ENCODE results near the gene KRTCAP2. TPM values are rescaled to one million over a fixed set of nuclear protein-coding genes. Genes with fewer than 3 reads are reported as not detected.

Gene KRTCAP2
- total RNA-seq, 2 experiments from 2014 or later: 129 to 137 TPM

DNA sequence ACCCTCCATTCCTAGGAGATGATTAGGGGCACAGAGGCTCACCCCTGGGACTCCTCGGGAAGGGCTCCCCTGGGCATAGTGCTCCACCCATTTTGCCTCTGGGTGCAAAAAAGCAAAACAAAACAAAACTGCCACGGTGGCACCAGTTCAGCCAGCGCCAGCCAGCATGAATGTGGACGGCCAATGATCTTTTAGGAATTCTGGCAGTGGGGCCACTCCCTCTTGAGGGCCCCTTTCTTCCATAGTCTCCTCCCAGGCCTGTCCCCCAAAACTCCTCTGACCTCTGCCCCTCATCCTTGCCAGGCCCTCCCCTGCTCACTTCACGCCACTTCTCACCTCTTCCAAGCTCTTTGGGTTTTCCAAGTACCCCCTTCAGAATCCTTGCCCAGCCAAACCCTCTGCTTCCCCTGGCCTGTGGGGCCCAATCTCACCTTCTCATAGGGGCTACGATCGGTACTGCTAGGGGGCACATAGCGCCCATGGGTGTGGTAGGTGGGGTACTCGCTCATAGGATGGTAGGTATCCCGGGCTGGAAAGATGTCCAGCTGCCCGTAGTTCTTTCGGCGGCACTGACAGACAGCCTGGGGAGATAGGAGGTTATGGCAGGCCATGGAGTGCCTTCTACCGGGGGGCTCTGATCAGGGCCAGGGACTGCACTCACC is 13.8 kb upstream of the KRTCAP2 start:
- Mint-ChIP-seq H3K27ac (no peak overlapping the region), H3K27me3 (ENCODE audit: low read depth) (no peaks in the 10 kb centered on the region), H3K4me3 (no peak overlapping the region), H3K36me3 (ENCODE audit: low read depth) (peaks cover 7% of the 10 kb centered on the region), H3K9me3 (no peaks in the 10 kb centered on the region), H3K4me1 (ENCODE audit: low read depth) (peaks cover 3% of the 10 kb centered on the region)
- CTCF ChIA-PET: no interaction called here
- DNase-seq: no peak
- intact Hi-C loops (cut with micrococcal nuclease): no loop called here

DNA sequence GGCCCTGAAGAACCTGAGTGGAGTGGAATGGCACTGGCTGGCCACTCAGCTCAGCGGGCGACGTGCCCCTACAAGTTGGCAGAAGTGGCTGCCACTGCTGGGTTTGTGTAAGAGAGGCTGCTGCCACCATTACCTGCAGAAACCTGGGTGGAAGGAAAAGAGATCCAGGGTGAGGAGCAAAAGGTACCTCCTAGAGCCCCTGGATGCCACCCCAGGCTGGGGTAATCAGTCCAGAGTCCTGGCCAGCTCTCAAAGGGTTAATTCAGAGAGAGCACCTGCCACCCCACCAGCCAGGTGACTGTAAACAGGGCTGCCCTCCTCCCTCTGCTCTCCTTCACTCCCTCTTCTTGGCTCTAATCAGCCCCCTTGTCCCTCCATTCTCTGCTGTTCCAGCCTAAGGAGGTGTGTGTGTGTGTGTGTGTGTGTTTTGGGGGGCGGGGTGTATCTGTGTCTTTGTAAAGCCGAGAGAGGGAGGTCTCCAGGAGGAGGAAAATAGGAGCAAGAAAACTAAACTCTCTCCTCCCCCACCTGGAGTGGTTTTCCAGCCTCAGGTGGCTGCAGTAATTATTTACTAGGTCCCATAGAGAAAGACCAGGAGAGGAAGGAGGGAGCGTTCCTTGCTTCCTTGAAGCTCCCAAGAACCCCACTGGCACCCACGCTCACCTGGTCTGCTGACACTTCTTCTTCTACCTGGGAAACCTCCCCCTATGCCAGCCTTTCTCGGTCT is 13.1 kb upstream of the KRTCAP2 start:
- CTCF ChIA-PET: interaction anchor here (0.6 to 2.5 kb wide), 3 partner anchors 8 to 21 kb away, joined by 3 to 11 read pairs (median 8); partner anchors contain the start of genes THBS3 and TRIM46
- H3K9me3 Mint-ChIP-seq: no peaks in the 10 kb centered on the region
- peaks cover 3% of the 10 kb centered on the region for H3K4me1 Mint-ChIP-seq (ENCODE audit: low read depth)
- H3K27me3 Mint-ChIP-seq (ENCODE audit: low read depth): no peaks in the 10 kb centered on the region
- no peak overlapping the region for H3K4me3 Mint-ChIP-seq
- peaks cover 7% of the 10 kb centered on the region for H3K36me3 Mint-ChIP-seq (ENCODE audit: low read depth)
- intact Hi-C loops (cut with micrococcal nuclease): no loop called here
- no peak for DNase-seq
- H3K27ac Mint-ChIP-seq: no peak overlapping the region

DNA sequence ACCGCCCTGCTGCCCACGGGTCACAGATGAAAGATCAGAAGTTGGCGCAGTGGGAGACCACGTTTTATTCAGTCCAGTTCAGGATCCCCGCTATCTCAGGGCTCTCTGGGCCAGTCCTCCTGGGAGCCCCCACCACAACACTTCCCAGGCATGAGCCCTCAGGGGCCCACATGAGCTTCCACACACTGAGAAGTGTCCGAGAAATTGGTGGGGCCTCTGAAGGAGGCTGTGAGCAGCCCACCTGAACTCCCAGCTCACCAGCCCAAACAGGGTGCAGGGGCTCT is 12.6 kb upstream of the KRTCAP2 start:
- Mint-ChIP-seq H3K4me3 (no peak overlapping the region), H3K9me3 (no peaks in the 10 kb centered on the region), H3K27me3 (ENCODE audit: low read depth) (no peaks in the 10 kb centered on the region), H3K36me3 (ENCODE audit: low read depth) (peaks cover 7% of the 10 kb centered on the region), H3K4me1 (ENCODE audit: low read depth) (peaks cover 3% of the 10 kb centered on the region), H3K27ac (no peak overlapping the region)
- CTCF ChIA-PET: interaction anchor here (0.6 to 2.5 kb wide), 3 partner anchors 8 to 22 kb away, joined by 3 to 11 read pairs (median 8); partner anchors contain the start of genes THBS3 and TRIM46
- intact Hi-C loops (cut with micrococcal nuclease): no loop called here
- DNase-seq: no peak

DNA sequence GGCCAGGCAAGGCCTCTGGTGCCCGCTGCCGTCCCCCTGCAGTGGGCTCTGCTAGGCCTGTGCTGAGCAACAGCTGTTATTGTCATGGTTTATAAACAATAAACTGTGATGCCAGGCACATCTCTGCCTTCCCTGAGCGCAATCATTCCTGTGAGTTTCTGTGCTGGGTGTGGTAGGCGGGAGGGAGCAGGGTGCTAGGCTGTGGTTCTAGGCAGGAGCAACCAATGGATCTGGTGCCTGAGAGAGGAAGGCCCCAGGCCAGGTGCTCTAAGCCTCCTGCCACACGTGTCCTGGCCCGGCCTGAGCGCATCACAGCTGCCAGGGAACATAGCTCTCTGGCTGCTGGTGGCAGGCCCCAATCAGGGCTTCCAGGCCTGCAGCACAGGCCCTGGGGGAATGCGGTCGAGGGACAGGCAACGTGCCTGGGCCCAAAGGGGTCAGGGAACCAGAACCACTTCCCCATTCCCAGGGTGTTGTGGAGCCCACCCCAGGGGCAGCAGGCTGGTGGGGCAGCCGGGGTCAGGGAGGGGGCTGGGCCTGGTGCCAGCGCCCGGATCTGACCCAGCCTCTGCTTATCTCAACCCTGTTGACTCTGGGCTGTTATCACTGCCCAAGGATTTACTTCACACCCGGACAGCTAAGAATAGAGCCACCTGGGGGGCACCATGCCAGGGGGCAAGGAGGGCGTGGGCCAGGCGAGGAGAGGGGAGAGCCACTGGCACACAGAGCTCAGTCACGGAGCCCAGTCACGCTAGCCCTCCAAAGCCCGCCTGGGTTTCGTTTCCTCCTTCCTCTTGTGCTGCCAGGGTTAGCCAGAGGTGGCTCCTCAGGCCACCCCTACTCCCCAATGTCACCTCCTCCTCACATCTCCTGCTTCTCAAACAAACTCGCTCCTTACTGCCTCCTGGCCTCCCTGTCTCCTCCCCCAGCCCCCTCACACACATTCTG is 12.0 kb upstream of the KRTCAP2 start:
- intact Hi-C loops (cut with micrococcal nuclease): no loop called here
- peaks cover 7% of the 10 kb centered on the region for H3K36me3 Mint-ChIP-seq (ENCODE audit: low read depth)
- DNase-seq: no peak
- H3K27me3 Mint-ChIP-seq (ENCODE audit: low read depth): no peaks in the 10 kb centered on the region
- CTCF ChIA-PET: interaction anchor here (0.6 to 2.5 kb wide), 5 partner anchors 9 to 22 kb away, joined by 3 to 11 read pairs (median 3); partner anchors contain the start of genes KRTCAP2, THBS3 and TRIM46
- peaks cover 3% of the 10 kb centered on the region for H3K4me1 Mint-ChIP-seq (ENCODE audit: low read depth)
- no peak overlapping the region for H3K4me3 Mint-ChIP-seq
- no peaks in the 10 kb centered on the region for H3K9me3 Mint-ChIP-seq
- H3K27ac Mint-ChIP-seq: no peak overlapping the region

DNA sequence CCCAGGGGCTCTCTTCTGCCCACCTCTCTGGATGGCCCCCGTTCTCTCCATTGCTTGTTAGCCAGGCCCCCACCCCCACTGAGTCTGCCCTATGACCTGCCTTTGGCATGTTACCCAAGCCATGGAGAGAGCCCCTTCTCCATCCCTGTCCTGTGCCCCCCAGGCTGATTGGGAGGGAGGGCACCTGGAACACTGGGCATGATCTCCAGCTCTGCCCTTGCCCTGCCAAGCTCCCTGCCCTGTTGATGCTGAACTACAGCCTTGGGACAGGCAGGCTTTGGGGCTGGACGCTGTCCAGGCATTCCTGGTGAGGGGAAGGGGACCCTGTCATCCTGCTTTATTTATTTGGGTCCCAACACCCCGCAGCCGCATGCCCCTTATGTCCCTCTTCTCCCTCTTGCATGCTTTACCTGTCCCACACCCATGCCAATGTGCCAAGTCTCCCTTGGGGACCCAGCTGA is 11.3 kb upstream of the KRTCAP2 start:
- Mint-ChIP-seq H3K27me3 (ENCODE audit: low read depth) (no peaks in the 10 kb centered on the region), H3K9me3 (no peaks in the 10 kb centered on the region), H3K4me3 (no peak overlapping the region), H3K27ac (no peak overlapping the region), H3K36me3 (ENCODE audit: low read depth) (peaks cover 10% of the 10 kb centered on the region), H3K4me1 (ENCODE audit: low read depth) (peaks cover 3% of the 10 kb centered on the region)
- intact Hi-C loops (cut with micrococcal nuclease): no loop called here
- CTCF ChIA-PET: interaction anchor here (1.0 to 2.5 kb wide), 4 partner anchors 9 to 17 kb away, joined by 3 to 11 read pairs (median 6); partner anchors contain the start of genes KRTCAP2 and TRIM46
- no peak for DNase-seq

GRCh38 chr1:155183775-155184221 is 10.7 kb upstream of the KRTCAP2 start:
- no peak overlapping the region for H3K4me3 Mint-ChIP-seq
- no peak overlapping the region for H3K27ac Mint-ChIP-seq
- intact Hi-C loops (cut with micrococcal nuclease): no loop called here
- H3K27me3 Mint-ChIP-seq (ENCODE audit: low read depth): no peaks in the 10 kb centered on the region
- no peak for DNase-seq
- no peaks in the 10 kb centered on the region for H3K9me3 Mint-ChIP-seq
- CTCF ChIA-PET: interaction anchor here (1.0 to 2.5 kb wide), 4 partner anchors 9 to 16 kb away, joined by 3 to 11 read pairs (median 6); partner anchors contain the start of genes KRTCAP2 and TRIM46
- peaks cover 14% of the 10 kb centered on the region for H3K36me3 Mint-ChIP-seq (ENCODE audit: low read depth)
- peaks cover 3% of the 10 kb centered on the region for H3K4me1 Mint-ChIP-seq (ENCODE audit: low read depth)

DNA sequence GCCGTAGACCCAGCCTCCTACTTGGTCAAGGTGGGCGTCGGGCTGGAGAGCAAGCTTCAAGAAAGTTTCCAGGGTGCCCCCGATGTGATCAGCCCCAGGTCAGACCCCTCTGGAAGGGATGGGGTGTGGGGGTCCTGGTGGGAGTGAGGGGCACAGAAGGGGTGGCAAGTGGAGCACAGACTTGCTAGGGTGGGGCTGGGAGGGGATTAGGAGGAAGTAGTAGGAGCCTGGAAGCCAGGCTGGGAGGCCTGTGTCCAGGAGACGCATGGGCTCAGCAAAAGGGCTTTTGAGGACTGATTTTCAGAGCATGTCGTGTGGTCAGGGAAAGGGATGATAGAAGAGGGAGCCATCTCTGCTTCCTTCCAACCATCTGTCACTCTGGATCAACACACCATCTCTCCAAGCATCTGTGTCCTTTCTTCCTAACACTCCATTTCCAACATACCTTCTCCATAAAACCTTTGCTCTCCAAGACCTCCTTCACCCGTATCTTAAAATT is 9.0 kb upstream of the KRTCAP2 start:
- CTCF ChIA-PET: interaction anchor here (1.6 kb wide), 1 partner anchor 9 kb away, joined by 7 read pairs; the partner anchor contains the start of gene KRTCAP2
- no peaks in the 10 kb centered on the region for H3K27me3 Mint-ChIP-seq (ENCODE audit: low read depth)

DNA sequence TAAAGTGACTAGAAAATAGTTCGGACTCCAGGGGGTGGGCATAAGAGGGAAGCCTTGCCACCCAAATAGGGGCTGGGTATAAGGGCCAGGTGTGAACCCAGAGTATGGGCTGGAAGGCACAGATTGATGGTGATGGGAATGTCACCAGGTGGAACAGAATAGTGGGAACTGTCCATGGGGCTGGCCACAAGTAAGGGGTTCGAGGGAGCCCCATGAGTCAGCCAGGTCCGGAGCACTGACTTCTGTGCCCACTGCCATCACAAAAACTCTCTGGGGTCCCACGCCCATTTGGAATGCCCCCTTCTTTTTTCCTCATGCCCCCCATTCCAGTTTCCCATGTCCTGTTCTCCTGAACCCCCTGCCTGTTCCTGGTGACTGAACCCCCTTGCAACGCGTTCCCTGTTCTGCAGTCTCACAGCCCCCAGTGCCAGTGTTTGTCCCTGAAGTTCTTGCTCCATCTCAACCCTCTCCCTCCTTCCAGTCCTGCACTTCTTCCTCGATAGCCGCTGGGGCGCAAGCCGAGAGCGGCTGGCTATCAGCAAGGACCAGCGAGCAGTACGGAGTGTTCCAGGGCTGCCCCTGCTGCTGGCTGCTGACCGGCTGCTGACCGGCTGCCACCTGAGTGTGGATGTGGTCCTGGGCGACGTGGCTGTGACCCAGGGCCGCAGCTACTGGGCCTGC is 8.4 kb upstream of the KRTCAP2 start:
- intact Hi-C loops (cut with micrococcal nuclease): no loop called here
- Mint-ChIP-seq H3K36me3 (ENCODE audit: low read depth) (peaks cover 15% of the 10 kb centered on the region), H3K9me3 (no peaks in the 10 kb centered on the region), H3K27ac (no peak overlapping the region), H3K4me1 (ENCODE audit: low read depth) (peaks cover 3% of the 10 kb centered on the region), H3K27me3 (ENCODE audit: low read depth) (no peaks in the 10 kb centered on the region), H3K4me3 (no peak overlapping the region)
- DNase-seq: no peak
- CTCF ChIA-PET: interaction anchor here (0.6 to 1.6 kb wide), 2 partner anchors 9 to 55 kb away, joined by 3 to 7 read pairs; partner anchors contain the start of gene KRTCAP2

More for the DNA sequence above, 9.0 kb upstream of the KRTCAP2 start:
- no peak for DNase-seq
- intact Hi-C loops (cut with micrococcal nuclease): no loop called here
- Mint-ChIP-seq H3K27ac (no peak overlapping the region), H3K4me1 (ENCODE audit: low read depth) (no peaks in the 10 kb centered on the region), H3K36me3 (ENCODE audit: low read depth) (peaks cover 15% of the 10 kb centered on the region), H3K9me3 (no peaks in the 10 kb centered on the region), H3K4me3 (no peak overlapping the region)

- intact Hi-C loops (cut with micrococcal nuclease): no loop called here
- CTCF ChIA-PET: no interaction called here
- no peaks in the 10 kb centered on the region for H3K9me3 Mint-ChIP-seq
Observed at GRCh38 chr1:155179112-155180031, 6.3 kb upstream of the KRTCAP2 start.

DNA sequence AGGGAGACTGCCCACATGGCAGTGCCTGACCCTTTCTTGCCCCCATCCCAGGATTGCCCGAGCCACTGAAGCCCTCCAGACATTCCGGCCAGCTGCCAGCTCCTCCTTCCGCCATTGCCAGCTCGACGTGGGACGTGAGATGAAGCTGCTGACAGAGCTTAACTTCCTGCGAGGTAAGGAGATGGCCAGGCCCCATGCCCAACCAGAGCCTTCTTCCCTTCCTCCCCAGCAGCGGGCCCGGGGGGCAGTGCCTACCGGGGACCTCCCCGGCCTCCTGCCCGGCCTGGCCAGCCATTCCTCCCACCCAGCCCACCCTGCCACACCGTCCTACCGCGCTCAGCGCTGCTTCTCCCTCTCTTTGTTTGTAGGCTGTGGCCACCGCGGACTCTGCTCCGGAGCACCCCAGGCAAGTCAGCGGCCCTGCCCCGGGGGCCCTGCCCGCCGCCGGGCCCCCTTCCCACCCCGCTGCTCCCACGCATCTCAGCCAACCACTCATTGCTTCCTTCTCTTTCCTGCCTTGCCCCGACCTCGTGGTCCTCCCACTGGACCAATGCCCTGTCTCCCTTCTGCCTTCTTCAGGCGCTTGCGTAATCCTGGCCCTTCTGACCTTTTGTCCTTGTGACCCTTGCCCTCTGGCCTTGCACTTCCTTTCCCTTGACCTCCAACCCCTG is 5.5 kb upstream of the KRTCAP2 start:
- Mint-ChIP-seq H3K9me3 (no peaks in the 10 kb centered on the region), H3K27ac (no peak overlapping the region), H3K27me3 (ENCODE audit: low read depth) (no peaks in the 10 kb centered on the region), H3K36me3 (ENCODE audit: low read depth) (peaks cover 13% of the 10 kb centered on the region), H3K4me3 (no peak overlapping the region), H3K4me1 (ENCODE audit: low read depth) (peaks cover 25% of the 10 kb centered on the region)
- intact Hi-C loops (cut with micrococcal nuclease): no loop called here
- CTCF ChIA-PET: interaction anchor here (0.7 to 5.0 kb wide), 3 partner anchors 14 to 92 kb away, joined by 3 to 79 read pairs (median 3); no protein-coding TSS in a partner anchor
- DNase-seq: no peak

More at GRCh38 chr1:155179112-155180031, 6.3 kb upstream of the KRTCAP2 start:
- no peak overlapping the region for H3K4me3 Mint-ChIP-seq
- no peak overlapping the region for H3K27ac Mint-ChIP-seq
- H3K4me1 Mint-ChIP-seq (ENCODE audit: low read depth): peaks cover 21% of the 10 kb centered on the region
- H3K36me3 Mint-ChIP-seq (ENCODE audit: low read depth): peaks cover 14% of the 10 kb centered on the region
- H3K27me3 Mint-ChIP-seq (ENCODE audit: low read depth): no peaks in the 10 kb centered on the region
- DNase-seq: no peak

All from activated naive CD4-positive, alpha-beta T cell treated with anti-CD3 and anti-CD28 coated beads for 36 hours (primary cell).